Esophagus squamous epithelium (tissue), 4 donors: ENCODE results near the gene HARBI1.

ENCODE experiments used
- CTCF ChIP-seq, 6 experiments: fragments of 450-650 bp in 4 of 6; fragments of 200-600 bp in 2 of 6; sonication (generic) in 2 of 6; IDR thresholded peaks; one replicate each; pipeline ENCODE4 v1.5.1; 2016 to 2019; ENCODE audit warnings: antibody characterized with exemption in 6 of 6, mild to moderate bottlenecking in 4 of 6, moderate library complexity in 4 of 6
- POLR2A ChIP-seq, 4 donors: fragments of 450-650 bp; IDR thresholded peaks; one replicate each; pipeline ENCODE4 v1.6.1; 2017; ENCODE audit warnings: antibody characterized with exemption in 4 of 4, mild to moderate bottlenecking in 4 of 4, moderate library complexity in 3 of 4

- TF ChIP-seq POLR2A (IDR thresholded peaks at IDR 0.05) = no peak
- no peak for TF ChIP-seq CTCF (IDR thresholded peaks at IDR 0.05)
These were observed 26.5 kb upstream of the HARBI1 start for GRCh38 chr11:46643531-46643930.
